HCT116 (cell line): ENCODE data around the gene CNTD1. TPM values are rescaled to one million over a fixed set of nuclear protein-coding genes. Genes with fewer than 3 reads are reported as not detected.

Source experiments
- ATAC-seq: fragments of 200-7000 bp; cut with Tn5 transposase; 2 replicates; pipeline ENCODE4 v1.9.1; 2020; ENCODE audit warnings: mild to moderate bottlenecking, moderate library complexity
- BruUV-seq: library from RNA; stranded (reverse); fragments of 400-500 nt; replicated peaks from 2 replicates; lab custom pipeline; 2021; lab: Mats Ljungman, UMichigan
- CTCF ChIA-PET: fragments of 300-600 bp; sonication (Branson Sonifier 250); formaldehyde crosslinking; loops from one replicate; lab custom pipeline; 2021; ENCODE audit warnings: antibody characterized with exemption; lab: Charles Lee
- POLR2A ChIA-PET: fragments of 300-600, 350-600 bp; sonication (Branson Sonifier 250); formaldehyde crosslinking; loops from one replicate; lab custom pipeline; 2021; ENCODE audit warnings: antibody characterized with exemption; lab: Charles Lee
- RAD21 ChIA-PET, 2 experiments: fragments of 300-600 bp; sonication (Branson Sonifier 250); formaldehyde crosslinking; loops; one replicate each; lab custom pipeline; 2023; ENCODE audit warnings: low total read pairs in 2 of 2; ENCODE audit not compliant: uncharacterized antibody in 2 of 2, unreplicated experiment in 2 of 2, low non-redundant PET in 1 of 2; lab: Charles Lee
- DNase-seq: peaks from one replicate; pipeline ENCODE4 v3.0.0-alpha.2; 2010; ENCODE audit warnings: low read depth, low spot score
- H2AFZ ChIP-seq: fragments of 200-600 bp; shearing (Covaris generic), sonication (generic); 2 replicates; pipeline ENCODE4 v1.6.1; 2017; ENCODE audit warnings: low read depth, mixed run types, mixed read lengths, antibody characterized with exemption, low read length; ENCODE audit not compliant: poor library complexity, severe bottlenecking
- H3K27ac ChIP-seq: 2 replicates; pipeline ENCODE4 v1.5.1; 2012; ENCODE audit warnings: low read depth, low read length
- H3K27me3 ChIP-seq: fragments of 200-600 bp; sonication (generic); 2 replicates; pipeline ENCODE4 v1.6.1; 2016; ENCODE audit warnings: mixed run types, low read length, mixed read lengths; ENCODE audit not compliant: insufficient read depth
- H3K36me3 ChIP-seq, 2 experiments: fragments of 200-500 bp in 1 of 2; fragments of 200-600 bp in 1 of 2; sonication (Bioruptor generic) in 1 of 2; sonication (generic) in 1 of 2; 2 replicates each; pipeline versions ENCODE4 v1.5.1 to v1.6.1; 2014 to 2016; ENCODE audit warnings: low read length in 2 of 2, inconsistent platforms in 1 of 2, mixed read lengths in 1 of 2, mixed run types in 1 of 2; ENCODE audit not compliant: insufficient read depth in 2 of 2, control insufficient read depth in 1 of 2
- H3K4me1 ChIP-seq, 2 experiments: fragments of 200-600 bp in 1 of 2; sonication (generic) in 1 of 2; 2 replicates each; pipeline versions ENCODE4 v1.5.1 to v1.6.1; 2012 to 2017; ENCODE audit warnings: low read length in 2 of 2, inconsistent platforms in 1 of 2, mild to moderate bottlenecking in 1 of 2, mixed read lengths in 1 of 2, mixed run types in 1 of 2, moderate library complexity in 1 of 2; ENCODE audit not compliant: insufficient read depth in 2 of 2, control insufficient read depth in 1 of 2
- H3K4me2 ChIP-seq: fragments of 200-600 bp; sonication (generic); 2 replicates; pipeline ENCODE4 v1.6.1; 2017; ENCODE audit warnings: mixed run types, low read length, mixed read lengths
- H3K4me3 ChIP-seq, 2 experiments: fragments of 200-600 bp in 1 of 2; sonication (generic) in 1 of 2; replicated peaks in 1 of 2; 2 replicates each; pipeline ENCODE4 v1.5.1; 2011 to 2016; ENCODE audit warnings: low read length in 2 of 2, control low read depth in 1 of 2, low read depth in 1 of 2, mild to moderate bottlenecking in 1 of 2, mixed read lengths in 1 of 2, mixed run types in 1 of 2
- H3K79me2 ChIP-seq: fragments of 200-600 bp; sonication (generic); 2 replicates; pipeline ENCODE4 v1.6.1; 2017; ENCODE audit warnings: mild to moderate bottlenecking, mixed run types, low read length, moderate library complexity, mixed read lengths; ENCODE audit not compliant: insufficient read depth
- H3K9ac ChIP-seq: fragments of 200-600 bp; sonication (generic); 2 replicates; pipeline ENCODE4 v1.6.1; 2016; ENCODE audit warnings: low read length, mixed read lengths
- H3K9me2 ChIP-seq: fragments of 200-600 bp; sonication (generic), shearing (Covaris generic); 2 replicates; pipeline ENCODE4 v1.6.1; 2017; ENCODE audit warnings: mixed run types, mild to moderate bottlenecking, moderate library complexity; ENCODE audit not compliant: insufficient read depth
- H3K9me3 ChIP-seq, 2 experiments: fragments of 200-500 bp in 1 of 2; fragments of 200-600 bp in 1 of 2; sonication (Bioruptor generic) in 1 of 2; sonication (generic) in 1 of 2; 2 replicates each; pipeline ENCODE4 v1.6.1; 2014 to 2017; ENCODE audit warnings: low read length in 2 of 2, mixed read lengths in 2 of 2, inconsistent platforms in 1 of 2, low read depth in 1 of 2, mild to moderate bottlenecking in 1 of 2, mixed run types in 1 of 2, moderate library complexity in 1 of 2; ENCODE audit not compliant: control insufficient read depth in 1 of 2, insufficient read depth in 1 of 2
- H4K20me1 ChIP-seq: fragments of 200-600 bp; sonication (generic), shearing (Covaris generic); 2 replicates; pipeline ENCODE4 v1.6.1; 2017; ENCODE audit warnings: mixed run types, mild to moderate bottlenecking, moderate library complexity; ENCODE audit not compliant: insufficient read depth
- CBX3 ChIP-seq: IDR thresholded peaks from 2 replicates; pipeline ENCODE4 v1.6.1; 2012; ENCODE audit warnings: low read depth
- EGR1 ChIP-seq: IDR thresholded peaks from 2 replicates; pipeline ENCODE4 v1.6.1; 2012; ENCODE audit warnings: low read depth
- ELF1 ChIP-seq: IDR thresholded peaks from 2 replicates; pipeline ENCODE4 v1.6.1; 2012; ENCODE audit warnings: low read depth, borderline replicate concordance
- EZH2phosphoT487 ChIP-seq: fragments of 200-600 bp; IDR thresholded peaks from 2 replicates; pipeline ENCODE4 v1.6.1; 2018; ENCODE audit warnings: antibody characterized with exemption, borderline replicate concordance
- JUND ChIP-seq: IDR thresholded peaks from 2 replicates; pipeline ENCODE4 v1.6.1; 2012
- POLR2A ChIP-seq: IDR thresholded peaks from 2 replicates; pipeline ENCODE4 v1.7.0; 2011; ENCODE audit warnings: borderline replicate concordance; ENCODE audit not compliant: insufficient read depth, insufficient read length; ENCODE audit errors: extremely low read depth
- POLR2AphosphoS5 ChIP-seq: IDR thresholded peaks from 2 replicates; pipeline ENCODE4 v1.6.1; 2011; ENCODE audit warnings: mild to moderate bottlenecking, low read depth, low read length, moderate library complexity
- SIN3A ChIP-seq: IDR thresholded peaks from 2 replicates; pipeline ENCODE4 v1.6.1; 2012; ENCODE audit warnings: low read depth
- SRF ChIP-seq: IDR thresholded peaks from 2 replicates; pipeline ENCODE4 v1.6.1; 2012; ENCODE audit warnings: low read depth
- ZNF274 ChIP-seq: fragments of 200-500 bp; sonication (Bioruptor generic); IDR thresholded peaks from 2 replicates; pipeline ENCODE4 v1.6.1; 2014; ENCODE audit warnings: mild to moderate bottlenecking, low read depth, low read length, inconsistent platforms
- intact Hi-C: fragments of 100-400 bp; cut with micrococcal nuclease; formaldehyde crosslinking; loops from 2 replicates; pipeline ENCODE4 v1.10.0; 2022
- total RNA-seq: library from RNA; stranded (reverse); gene quantifications from one replicate; pipeline ENCODE4 v1.2.1, GENCODE V29; 2021; ENCODE audit not compliant: unreplicated experiment
- TF ChIP-seq, protein P1 (sequence below): IDR thresholded peaks from 2 replicates; pipeline ENCODE4 v1.6.1; 2012

Gene CNTD1
- total RNA-seq, 1 experiment from 2014 or later, result not detected

DNA sequence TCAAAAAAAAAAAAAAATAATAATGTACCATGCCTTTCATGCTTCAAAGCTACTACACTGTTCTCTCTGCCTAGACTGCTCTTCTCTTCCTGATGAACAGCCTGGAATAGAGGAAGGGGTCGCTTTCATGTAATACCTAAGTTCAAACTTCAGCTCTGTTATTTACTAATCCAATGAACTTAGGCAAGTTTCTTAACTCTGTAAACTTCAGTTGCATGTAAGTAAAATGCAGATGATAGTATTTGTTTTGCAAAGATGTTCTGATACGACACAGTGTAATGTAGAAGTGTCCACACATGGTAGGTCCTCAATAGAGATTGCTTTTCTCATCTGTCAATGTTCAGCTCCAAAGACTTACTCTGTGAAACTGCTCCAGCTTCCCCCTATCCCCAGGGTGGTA, 6.7 kb upstream of the CNTD1 start:
- ATAC-seq (no peak), DNase-seq (no peak)
- H3K4me1 ChIP-seq, result no peaks in the 10 kb centered on the region
- no peak overlapping the region for H3K4me3 ChIP-seq
- H4K20me1 ChIP-seq, result no peaks in the 10 kb centered on the region
- no peaks in the 10 kb centered on the region for H3K27me3 ChIP-seq
- intact Hi-C loops, result no loop called here
- H2AFZ ChIP-seq, result no peak overlapping the region
- CTCF ChIA-PET, result interaction anchor here (0.9 kb wide), 1 partner anchor 28 kb away, joined by 3 read pairs; no protein-coding TSS in a partner anchor
- H3K79me2 ChIP-seq, result 0 out of 2 replicates have a peak, but pooled peaks cover 2% of the 10 kb centered on the region
- RAD21 ChIA-PET, result no interaction called here
- no peaks in the 10 kb centered on the region for H3K9me2 ChIP-seq
- H3K9me3 ChIP-seq, result no peaks in the 10 kb centered on the region
- no TSS peak for BruUV-seq
- H3K4me2 ChIP-seq, result no peak overlapping the region
- TF ChIP-seq SRF (no peak), POLR2A (no peak), EZH2phosphoT487 (no peak), ZNF274 (no peak), ELF1 (no peak), EGR1 (no peak), CBX3 (no peak), JUND (no peak), SIN3A (no peak), POLR2AphosphoS5 (no peak)
- TF ChIP-seq, protein P1, sequence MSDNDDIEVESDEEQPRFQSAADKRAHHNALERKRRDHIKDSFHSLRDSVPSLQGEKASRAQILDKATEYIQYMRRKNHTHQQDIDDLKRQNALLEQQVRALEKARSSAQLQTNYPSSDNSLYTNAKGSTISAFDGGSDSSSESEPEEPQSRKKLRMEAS, result no peak
- H3K27ac ChIP-seq, result no peak overlapping the region
- POLR2A ChIA-PET, result interaction anchor here (0.7 kb wide), 1 partner anchor 1026 kb away, joined by 4 read pairs; no protein-coding TSS in a partner anchor
- H3K36me3 ChIP-seq, result no peaks in the 10 kb centered on the region
- no peak overlapping the region for H3K9ac ChIP-seq

DNA sequence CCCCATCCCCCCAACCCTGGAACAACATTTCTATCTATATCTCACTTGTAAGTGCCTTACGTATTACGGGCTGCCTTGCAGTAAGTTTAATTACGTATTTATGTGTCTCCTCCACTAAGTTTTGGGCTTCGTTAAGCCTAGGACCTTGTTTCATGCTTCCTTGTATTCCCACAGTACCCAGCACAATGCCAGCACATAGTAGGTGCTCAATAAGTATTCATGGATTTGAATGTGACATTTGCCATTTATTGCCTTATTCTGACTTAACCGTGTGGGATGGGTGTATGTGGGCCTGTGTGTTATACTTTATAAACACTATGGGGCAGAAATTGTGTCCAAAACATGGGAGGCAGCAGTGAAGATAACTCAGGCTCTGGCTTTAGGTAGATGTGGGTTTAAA, 6.1 kb upstream of the CNTD1 start:
- no peak overlapping the region for H3K4me2 ChIP-seq
- POLR2A ChIA-PET, result no interaction called here
- no peaks in the 10 kb centered on the region for H3K9me2 ChIP-seq
- H3K27me3 ChIP-seq, result no peaks in the 10 kb centered on the region
- no peak for ATAC-seq
- H3K79me2 ChIP-seq, result 0 out of 2 replicates have a peak, but pooled peaks cover 5% of the 10 kb centered on the region
- no peak overlapping the region for H3K27ac ChIP-seq
- CTCF ChIA-PET, result no interaction called here
- no peaks in the 10 kb centered on the region for H3K36me3 ChIP-seq
- no peak overlapping the region for H3K9ac ChIP-seq
- intact Hi-C loops, result no loop called here
- TF ChIP-seq, protein P1, result 0 out of 2 replicates have a peak, but pooled peaks have one; percentile 22
- TF ChIP-seq POLR2AphosphoS5, result no peak
- TF ChIP-seq, all 23 proteins: peak for 1
- Histone ChIP-seq H2AFZ (no peak overlapping the region), H4K20me1 (no peaks in the 10 kb centered on the region), H3K4me1 (peaks cover under 1 to 4% of the 10 kb centered on the region in 2 experiments; a peak in 2 of 4 replicates), H3K9me3 (no peaks in the 10 kb centered on the region), H3K4me3 (no peak overlapping the region)
- no peak for DNase-seq
- no TSS peak for BruUV-seq
- RAD21 ChIA-PET, result no interaction called here
